ENCODE results near the gene NOTUM. TPM values are rescaled to one million over a fixed set of nuclear protein-coding genes. Genes with fewer than 3 reads are reported as not detected.

NOTUM gene
- total RNA-seq, 2 experiments from 2014 or later, result 0.88 to 4.4 TPM

DNA sequence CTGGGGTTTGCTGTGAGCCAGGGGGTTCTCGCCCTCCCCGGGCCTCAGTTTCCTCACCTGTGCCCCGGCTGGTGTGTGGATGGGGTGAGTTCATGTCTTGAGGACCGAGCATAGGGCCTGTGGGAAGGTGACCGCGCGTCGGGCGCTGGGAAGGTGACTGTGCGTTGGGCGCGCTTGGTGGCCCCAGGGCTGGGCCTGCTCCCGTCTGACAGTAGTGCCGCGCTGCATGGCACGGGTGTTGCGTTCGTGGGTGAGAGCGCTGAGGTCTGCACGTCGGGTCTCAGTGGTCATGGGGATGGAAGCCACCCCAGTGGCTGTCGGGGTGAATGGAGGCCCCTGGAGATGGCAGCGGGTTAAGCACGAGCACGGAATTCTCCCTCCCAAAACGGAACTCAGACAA lies 25.6 kb upstream of the NOTUM start:
- Histone ChIP-seq H3K27ac (ENCODE audit: low read depth, low read length, poor library complexity, severe bottlenecking) (no peak overlapping the region), H3K36me3 (ENCODE audit: insufficient read depth, low read length) (peaks cover 34% of the 10 kb centered on the region), H3K4me2 (ENCODE audit: low read length) (no peak overlapping the region), H3K4me1 (ENCODE audit: insufficient read depth, low read length, poor library complexity, severe bottlenecking) (no peaks in the 10 kb centered on the region), H3K79me2 (ENCODE audit: insufficient read depth, low read depth, low read length) (no peaks in the 10 kb centered on the region), H3K9me2 (ENCODE audit: insufficient read depth, low read length) (no peaks in the 10 kb centered on the region), H4K20me1 (ENCODE audit: insufficient read depth, low read length) (no peaks in the 10 kb centered on the region), H2AFZ (ENCODE audit: low read length) (no peak overlapping the region), H3K9me3 (ENCODE audit: low read length) (no peaks in the 10 kb centered on the region), H3K4me3 (ENCODE audit: low read depth, low read length, poor library complexity, severe bottlenecking) (no peak overlapping the region)
- POLR2A ChIA-PET, result no interaction called here
- TF ChIP-seq EZH2phosphoT487 (IDR thresholded peaks at IDR 0.05; ENCODE audit: borderline replicate concordance, low read depth, low read length), result no peak
- TF ChIP-seq CTCF (conservative IDR thresholded peaks at IDR 0.05; ENCODE audit: low read length), result no peak
- intact Hi-C loops (cut with micrococcal nuclease; ENCODE audit: unreplicated experiment), result no loop called here
- no TSS peak for BruUV-seq (replicated peaks)
- no peak for DNase-seq (ENCODE audit: low spot score)
- CTCF ChIA-PET (ENCODE audit: unreplicated experiment), result no interaction called here

- Histone ChIP-seq H3K27ac (ENCODE audit: low read depth, low read length, poor library complexity, severe bottlenecking) (no peak overlapping the region), H3K79me2 (ENCODE audit: insufficient read depth, low read depth, low read length) (no peaks in the 10 kb centered on the region), H4K20me1 (ENCODE audit: insufficient read depth, low read length) (no peaks in the 10 kb centered on the region), H2AFZ (ENCODE audit: low read length) (no peak overlapping the region), H3K9me3 (ENCODE audit: low read length) (no peaks in the 10 kb centered on the region), H3K4me3 (ENCODE audit: low read depth, low read length, poor library complexity, severe bottlenecking) (no peak overlapping the region), H3K9me2 (ENCODE audit: insufficient read depth, low read length) (no peaks in the 10 kb centered on the region), H3K4me2 (ENCODE audit: low read length) (no peak overlapping the region), H3K36me3 (ENCODE audit: insufficient read depth, low read length) (peaks cover 41% of the 10 kb centered on the region), H3K4me1 (ENCODE audit: insufficient read depth, low read length, poor library complexity, severe bottlenecking) (no peaks in the 10 kb centered on the region)
- POLR2A ChIA-PET, result no interaction called here
- BruUV-seq (replicated peaks), result no TSS peak
- intact Hi-C loops (cut with micrococcal nuclease; ENCODE audit: unreplicated experiment), result no loop called here
- TF ChIP-seq CTCF (conservative IDR thresholded peaks at IDR 0.05; ENCODE audit: low read length) (no peak), EZH2phosphoT487 (IDR thresholded peaks at IDR 0.05; ENCODE audit: borderline replicate concordance, low read depth, low read length) (no peak)
- CTCF ChIA-PET (ENCODE audit: unreplicated experiment), result no interaction called here
- no peak for DNase-seq (ENCODE audit: low spot score)
Observed at GRCh38 chr17:81984773-81985410, 23.9 kb upstream of the NOTUM start.

DNA sequence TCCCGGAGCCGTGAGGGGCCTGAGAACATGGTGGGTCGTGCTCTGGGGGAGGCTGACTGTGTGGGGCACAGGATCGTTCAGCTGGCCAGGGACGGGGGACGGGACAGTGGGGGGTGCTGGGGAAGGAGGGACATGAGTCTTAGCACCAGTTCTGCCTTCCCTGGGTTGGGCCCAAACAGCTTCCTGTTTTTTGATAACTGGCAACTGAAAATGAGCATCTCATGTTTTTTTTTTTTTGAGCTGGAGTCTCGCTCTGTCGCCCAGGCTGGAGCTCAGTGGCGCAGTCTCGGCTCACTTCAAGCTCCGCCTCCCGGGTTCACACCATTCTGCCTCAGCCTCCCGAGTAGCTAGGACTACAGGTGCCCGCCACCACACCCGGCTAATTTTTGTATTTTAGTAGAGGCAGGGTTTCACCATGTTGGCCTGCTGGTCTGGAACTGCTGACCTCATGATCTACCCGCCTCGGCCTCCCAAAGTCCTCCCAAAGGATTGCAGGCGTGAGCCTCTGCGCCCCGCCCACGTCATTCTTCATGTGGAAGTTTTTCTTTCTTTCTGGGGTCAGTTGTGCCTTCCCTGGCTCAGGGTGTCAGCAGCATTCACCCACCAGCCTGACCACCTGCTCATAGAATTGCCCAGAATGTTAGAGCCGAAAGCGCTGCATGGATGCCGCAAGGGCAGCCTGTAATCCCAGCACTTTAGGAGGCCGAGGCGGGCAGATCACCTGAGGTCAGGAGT lies 22.8 kb upstream of the NOTUM start:
- TF ChIP-seq EZH2phosphoT487 (IDR thresholded peaks at IDR 0.05; ENCODE audit: borderline replicate concordance, low read depth, low read length), result no peak
- H4K20me1 ChIP-seq (ENCODE audit: insufficient read depth, low read length), result no peaks in the 10 kb centered on the region
- no TSS peak for BruUV-seq (replicated peaks)
- no peaks in the 10 kb centered on the region for H3K9me3 ChIP-seq (ENCODE audit: low read length)
- ChIA-PET CTCF (ENCODE audit: unreplicated experiment) (no interaction called here), POLR2A (no interaction called here)
- no peak for DNase-seq (ENCODE audit: low spot score)
- peaks cover under 1% of the 10 kb centered on the region; the same call in 1 of the 2 replicates for H3K79me2 ChIP-seq (ENCODE audit: insufficient read depth, low read depth, low read length)
- intact Hi-C loops (cut with micrococcal nuclease; ENCODE audit: unreplicated experiment), result no loop called here
- peaks cover 4% of the 10 kb centered on the region for H3K4me1 ChIP-seq (ENCODE audit: insufficient read depth, low read length, poor library complexity, severe bottlenecking)
- no peak overlapping the region for H3K4me2 ChIP-seq (ENCODE audit: low read length)
- H3K27ac ChIP-seq (ENCODE audit: low read depth, low read length, poor library complexity, severe bottlenecking), result no peak overlapping the region
- no peaks in the 10 kb centered on the region for H3K9me2 ChIP-seq (ENCODE audit: insufficient read depth, low read length)
- H3K36me3 ChIP-seq (ENCODE audit: insufficient read depth, low read length), result peaks cover 48% of the 10 kb centered on the region
- H2AFZ ChIP-seq (ENCODE audit: low read length), result no peak overlapping the region
- no peak overlapping the region for H3K4me3 ChIP-seq (ENCODE audit: low read depth, low read length, poor library complexity, severe bottlenecking)
